Activated CD8-positive, alpha-beta T cell treated with anti-CD3 and anti-CD28 coated beads for 36 hours (primary cell): ENCODE data around the gene CMTM4. TPM values are rescaled to one million over a fixed set of nuclear protein-coding genes. Genes with fewer than 3 reads are reported as not detected.
"Not testable (repeated sequence)": the region's sequence is repeated elsewhere in the genome, so short reads cannot be mapped to it uniquely, and the experiment has no call there.

Experiments
- ATAC-seq: fragments of 200-7000 bp; cut with Tn5 transposase; one replicate; pipeline ENCODE4 v1.10.0; 2021; ENCODE audit warnings: mild to moderate bottlenecking, moderate library complexity
- CTCF ChIA-PET: fragments of 350-600 bp; sonication (Branson Sonifier 250); formaldehyde crosslinking; loops from one replicate; lab custom pipeline; 2021; ENCODE audit warnings: antibody characterized with exemption; lab: Charles Lee
- POLR2A ChIA-PET: fragments of 350-600 bp; sonication (Branson Sonifier 250); formaldehyde crosslinking; loops from one replicate; lab custom pipeline; 2021; ENCODE audit warnings: antibody characterized with exemption; lab: Charles Lee
- DNase-seq: peaks from one replicate; pipeline ENCODE4 v3.0.0-alpha.2; 2020
- H3K27ac Mint-ChIP-seq: one replicate; pipeline ENCODE4 v1.8.0; 2021; ENCODE audit warnings: mild to moderate bottlenecking, mixed read lengths
- H3K27me3 Mint-ChIP-seq: one replicate; pipeline ENCODE4 v1.8.0; 2021; ENCODE audit warnings: mixed read lengths
- H3K36me3 Mint-ChIP-seq: one replicate; pipeline ENCODE4 v1.8.0; 2021; ENCODE audit warnings: low read depth, mixed read lengths
- H3K4me1 Mint-ChIP-seq: one replicate; pipeline ENCODE4 v1.8.0; 2021; ENCODE audit warnings: low read depth, mixed read lengths
- H3K4me3 Mint-ChIP-seq: one replicate; pipeline ENCODE4 v1.8.0; 2021; ENCODE audit warnings: mild to moderate bottlenecking, moderate library complexity, mixed read lengths
- H3K9me3 Mint-ChIP-seq: one replicate; pipeline ENCODE4 v1.8.0; 2021; ENCODE audit warnings: mixed read lengths
- CTCF ChIP-seq: fragments of 200-600 bp; IDR thresholded peaks from one replicate; pipeline ENCODE4 v1.8.0; 2022; ENCODE audit warnings: antibody characterized with exemption, mild to moderate bottlenecking
- intact Hi-C: fragments of 100-400 bp; cut with micrococcal nuclease; formaldehyde crosslinking; loops from one replicate; pipeline ENCODE4 v1.10.0; 2022
- total RNA-seq, 2 experiments: library from RNA; stranded (reverse); gene quantifications; one replicate each; pipeline ENCODE4 v1.2.3, GENCODE V29; 2021

CMTM4 gene
- total RNA-seq, 2 experiments from 2014 or later = 3.2 to 3.5 TPM

- POLR2A ChIA-PET = interaction anchor here (0.5 kb wide), 1 partner anchor 133 kb away, joined by 3 read pairs; no protein-coding TSS in a partner anchor
- no peak overlapping the region for H3K4me3 Mint-ChIP-seq
- H3K27me3 Mint-ChIP-seq = peaks cover 2% of the 10 kb centered on the region
- H3K4me1 Mint-ChIP-seq = no peaks in the 10 kb centered on the region
- no peaks in the 10 kb centered on the region for H3K9me3 Mint-ChIP-seq
- ATAC-seq (no peak), DNase-seq (no peak)
- intact Hi-C loops = no loop called here
- no peak for TF ChIP-seq CTCF
- CTCF ChIA-PET = interaction anchor here (8.2 kb wide), 1 partner anchor 13 kb away, joined by 48 read pairs; no protein-coding TSS in a partner anchor
- H3K36me3 Mint-ChIP-seq = no peaks in the 10 kb centered on the region
- H3K27ac Mint-ChIP-seq = no peak overlapping the region
These were observed 58.7 kb downstream of the CMTM4 start for GRCh38 chr16:66637806-66638205.

- no peak overlapping the region for H3K4me3 Mint-ChIP-seq
- intact Hi-C loops = no loop called here
- H3K9me3 Mint-ChIP-seq = no peaks in the 10 kb centered on the region
- H3K27me3 Mint-ChIP-seq = peaks cover 2% of the 10 kb centered on the region
- no peak overlapping the region for H3K27ac Mint-ChIP-seq
- DNase-seq (no peak), ATAC-seq (no peak)
- no peak for TF ChIP-seq CTCF
- POLR2A ChIA-PET = no interaction called here
- H3K4me1 Mint-ChIP-seq = no peaks in the 10 kb centered on the region
- H3K36me3 Mint-ChIP-seq = no peaks in the 10 kb centered on the region
- CTCF ChIA-PET = interaction anchor here (8.2 kb wide), 1 partner anchor 15 kb away, joined by 48 read pairs; no protein-coding TSS in a partner anchor
These were observed 60.3 kb downstream of the CMTM4 start for GRCh38 chr16:66636199-66636598.

GRCh38 chr16:66635406-66635805 is 61.1 kb downstream of the CMTM4 start:
- POLR2A ChIA-PET = no interaction called here
- DNase-seq (no peak), ATAC-seq (no peak)
- Mint-ChIP-seq H3K4me3 (no peak overlapping the region), H3K27ac (no peak overlapping the region), H3K4me1 (no peaks in the 10 kb centered on the region), H3K36me3 (no peaks in the 10 kb centered on the region), H3K9me3 (no peaks in the 10 kb centered on the region), H3K27me3 (peaks cover 2% of the 10 kb centered on the region)
- intact Hi-C loops = no loop called here
- TF ChIP-seq CTCF = no peak
- CTCF ChIA-PET = interaction anchor here (0.6 to 8.2 kb wide), 2 partner anchors 9 to 16 kb away, joined by 3 to 48 read pairs; no protein-coding TSS in a partner anchor

- intact Hi-C loops = no loop called here
- no peak overlapping the region for H3K4me3 Mint-ChIP-seq
- DNase-seq (no peak), ATAC-seq (no peak)
- H3K27me3 Mint-ChIP-seq = peaks cover 2% of the 10 kb centered on the region
- H3K27ac Mint-ChIP-seq = no peak overlapping the region
- POLR2A ChIA-PET = no interaction called here
- no peaks in the 10 kb centered on the region for H3K36me3 Mint-ChIP-seq
- CTCF ChIA-PET = interaction anchor here (1.1 to 8.2 kb wide), 3 partner anchors 8 to 291 kb away, joined by 3 to 48 read pairs (median 4); no protein-coding TSS in a partner anchor
- no peak for TF ChIP-seq CTCF
- no peaks in the 10 kb centered on the region for H3K4me1 Mint-ChIP-seq
- H3K9me3 Mint-ChIP-seq = no peaks in the 10 kb centered on the region
These were observed 61.9 kb downstream of the CMTM4 start for GRCh38 chr16:66634527-66635196.

GRCh38 chr16:66631558-66631957 is 65.0 kb downstream of the CMTM4 start:
- H3K4me3 Mint-ChIP-seq, H3K27me3 Mint-ChIP-seq, POLR2A ChIA-PET, H3K9me3 Mint-ChIP-seq, H3K36me3 Mint-ChIP-seq, DNase-seq, H3K4me1 Mint-ChIP-seq, intact Hi-C loops, H3K27ac Mint-ChIP-seq, ATAC-seq, CTCF ChIA-PET: not testable (repeated sequence)

GRCh38 chr16:66630561-66631260 is 65.8 kb downstream of the CMTM4 start:
- H3K4me3 Mint-ChIP-seq, DNase-seq, H3K36me3 Mint-ChIP-seq, H3K9me3 Mint-ChIP-seq, ATAC-seq, intact Hi-C loops, H3K4me1 Mint-ChIP-seq, H3K27ac Mint-ChIP-seq, H3K27me3 Mint-ChIP-seq, POLR2A ChIA-PET: not testable (repeated sequence)
- CTCF ChIA-PET = interaction anchor here (1.6 kb wide), 1 partner anchor 20 kb away, joined by 3 read pairs; no protein-coding TSS in a partner anchor
